Thyroid gland (tissue), 4 donors: Measurements from ENCODE around the gene SPATC1L.

Source experiments
- CTCF ChIP-seq, 6 experiments: fragments of 200-600 bp in 3 of 6; fragments of 450-650 bp in 3 of 6; sonication (generic) in 3 of 6; IDR thresholded peaks; one replicate each; pipeline ENCODE4 v1.5.1; 2016 to 2019; ENCODE audit warnings: antibody characterized with exemption in 6 of 6, mild to moderate bottlenecking in 2 of 6, inconsistent platforms in 1 of 6, moderate library complexity in 1 of 6
- POLR2A ChIP-seq, 2 donors: fragments of 450-650 bp; IDR thresholded peaks; one replicate each; pipeline ENCODE4 v1.6.1; 2017; ENCODE audit warnings: antibody characterized with exemption in 2 of 2, mild to moderate bottlenecking in 2 of 2, moderate library complexity in 1 of 2

- TF ChIP-seq CTCF (IDR thresholded peaks at IDR 0.05) = no peak
- TF ChIP-seq POLR2A (IDR thresholded peaks at IDR 0.05) = no peak
Measured at GRCh38 chr21:46171585-46171984, 12.7 kb downstream of the SPATC1L start.
